ENCODE data around the gene ROBO1. TPM values are rescaled to one million over a fixed set of nuclear protein-coding genes. Genes with fewer than 3 reads are reported as not detected.

Gene ROBO1
- total RNA-seq, 2 donors from 2014 or later: 7.6 to 19.7 TPM

DNA sequence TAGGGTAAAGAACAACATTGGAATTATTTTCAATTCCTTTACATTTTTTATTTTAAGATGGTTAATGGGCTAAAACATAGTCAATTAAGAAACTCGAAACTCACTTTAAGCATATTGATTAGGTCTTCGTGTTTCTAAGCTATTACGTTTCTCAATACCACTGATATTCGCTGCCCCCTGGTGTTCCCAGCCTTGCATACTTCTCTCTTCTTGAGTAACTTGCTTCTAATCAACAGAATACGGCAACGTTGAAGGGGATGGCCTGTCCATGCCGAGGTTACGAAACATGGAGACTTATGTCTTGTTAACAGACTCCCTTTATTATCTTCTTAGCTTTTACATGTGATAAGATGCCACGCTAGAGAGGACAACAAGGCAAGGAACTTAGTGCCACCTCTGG lies 43.6 kb downstream of the ROBO1 start:
- no peak for DNase-seq (ENCODE audit: low spot score)

GRCh38 chr3:79690072-79690471 lies 77.7 kb downstream of the ROBO1 start:
- H3K4me1 ChIP-seq: no peaks in the 10 kb centered on the region
- no peak for DNase-seq (ENCODE audit: low spot score)
- no peaks in the 10 kb centered on the region for H3K27me3 ChIP-seq
- TF ChIP-seq, protein P1, sequence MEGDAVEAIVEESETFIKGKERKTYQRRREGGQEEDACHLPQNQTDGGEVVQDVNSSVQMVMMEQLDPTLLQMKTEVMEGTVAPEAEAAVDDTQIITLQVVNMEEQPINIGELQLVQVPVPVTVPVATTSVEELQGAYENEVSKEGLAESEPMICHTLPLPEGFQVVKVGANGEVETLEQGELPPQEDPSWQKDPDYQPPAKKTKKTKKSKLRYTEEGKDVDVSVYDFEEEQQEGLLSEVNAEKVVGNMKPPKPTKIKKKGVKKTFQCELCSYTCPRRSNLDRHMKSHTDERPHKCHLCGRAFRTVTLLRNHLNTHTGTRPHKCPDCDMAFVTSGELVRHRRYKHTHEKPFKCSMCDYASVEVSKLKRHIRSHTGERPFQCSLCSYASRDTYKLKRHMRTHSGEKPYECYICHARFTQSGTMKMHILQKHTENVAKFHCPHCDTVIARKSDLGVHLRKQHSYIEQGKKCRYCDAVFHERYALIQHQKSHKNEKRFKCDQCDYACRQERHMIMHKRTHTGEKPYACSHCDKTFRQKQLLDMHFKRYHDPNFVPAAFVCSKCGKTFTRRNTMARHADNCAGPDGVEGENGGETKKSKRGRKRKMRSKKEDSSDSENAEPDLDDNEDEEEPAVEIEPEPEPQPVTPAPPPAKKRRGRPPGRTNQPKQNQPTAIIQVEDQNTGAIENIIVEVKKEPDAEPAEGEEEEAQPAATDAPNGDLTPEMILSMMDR (IDR thresholded peaks at IDR 0.05): no peak
- no peak overlapping the region for H3K4me3 ChIP-seq
- no peaks in the 10 kb centered on the region for H3K9me3 ChIP-seq
- no peak overlapping the region for H3K27ac ChIP-seq
- no peaks in the 10 kb centered on the region for H3K36me3 ChIP-seq

More for the DNA sequence above, 43.6 kb downstream of the ROBO1 start:
- TF ChIP-seq, protein P1 (IDR thresholded peaks at IDR 0.05): no peak
- H3K4me1 ChIP-seq: no peaks in the 10 kb centered on the region
- H3K4me3 ChIP-seq: no peak overlapping the region
- H3K36me3 ChIP-seq: no peaks in the 10 kb centered on the region
- no peak overlapping the region for H3K27ac ChIP-seq
- no peaks in the 10 kb centered on the region for H3K9me3 ChIP-seq
- no peaks in the 10 kb centered on the region for H3K27me3 ChIP-seq

GRCh38 chr3:79685108-79685507 lies 82.7 kb downstream of the ROBO1 start:
- no peak overlapping the region for H3K4me3 ChIP-seq
- no peaks in the 10 kb centered on the region for H3K9me3 ChIP-seq
- TF ChIP-seq, protein P1 (IDR thresholded peaks at IDR 0.05): no peak
- no peak overlapping the region for H3K27ac ChIP-seq
- no peaks in the 10 kb centered on the region for H3K27me3 ChIP-seq
- H3K4me1 ChIP-seq: no peaks in the 10 kb centered on the region
- H3K36me3 ChIP-seq: no peaks in the 10 kb centered on the region
- no peak for DNase-seq (ENCODE audit: low spot score)

DNA sequence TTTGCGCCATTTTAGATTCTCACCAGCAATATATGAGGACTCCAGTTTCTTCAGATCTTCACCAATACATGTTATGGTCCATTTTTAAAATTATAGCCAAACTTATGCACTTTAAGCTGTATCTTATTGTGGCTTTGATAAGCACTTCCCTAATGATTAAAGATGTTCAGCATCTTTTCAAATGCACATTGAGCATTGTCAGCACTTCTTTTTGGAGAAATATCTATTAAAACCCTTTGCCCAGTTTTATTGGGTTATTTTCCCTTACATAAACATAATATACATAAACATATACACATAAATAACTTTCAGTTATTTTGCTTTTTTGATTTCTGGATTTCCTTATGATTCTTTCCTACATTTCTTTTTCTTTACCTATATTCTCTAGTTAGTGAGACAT lies 83.8 kb downstream of the ROBO1 start:
- TF ChIP-seq, protein P1 (IDR thresholded peaks at IDR 0.05): no peak
- H3K27ac ChIP-seq: no peak overlapping the region
- no peak for DNase-seq (ENCODE audit: low spot score)
- no peaks in the 10 kb centered on the region for H3K27me3 ChIP-seq
- H3K36me3 ChIP-seq: no peaks in the 10 kb centered on the region
- H3K4me3 ChIP-seq: no peak overlapping the region
- no peaks in the 10 kb centered on the region for H3K4me1 ChIP-seq
- H3K9me3 ChIP-seq: no peaks in the 10 kb centered on the region

DNA sequence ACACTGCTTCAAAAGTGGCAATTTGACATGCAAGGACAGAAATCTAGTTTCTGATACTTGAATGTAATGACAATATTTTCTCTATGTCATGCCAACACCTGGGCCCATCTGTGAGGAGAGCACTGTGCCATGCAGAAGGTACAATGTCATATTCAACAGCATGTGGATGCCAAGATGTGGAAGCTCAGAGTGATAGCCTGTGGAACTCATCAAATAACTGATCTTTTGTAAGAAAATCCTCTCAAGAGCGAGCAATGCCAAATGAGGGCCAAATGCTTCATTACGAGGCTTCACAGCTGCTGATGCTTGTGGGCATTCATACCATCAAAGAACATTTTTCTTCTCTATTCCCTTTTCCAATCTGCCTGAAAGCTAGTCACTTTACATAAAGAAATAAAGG lies 95.1 kb downstream of the ROBO1 start:
- no peak overlapping the region for H3K4me3 ChIP-seq
- H3K4me1 ChIP-seq: no peaks in the 10 kb centered on the region
- no peaks in the 10 kb centered on the region for H3K9me3 ChIP-seq
- DNase-seq (ENCODE audit: low spot score): no peak
- TF ChIP-seq, protein P1 (IDR thresholded peaks at IDR 0.05): no peak
- H3K27ac ChIP-seq: no peak overlapping the region
- H3K36me3 ChIP-seq: no peaks in the 10 kb centered on the region
- H3K27me3 ChIP-seq: no peaks in the 10 kb centered on the region

DNA sequence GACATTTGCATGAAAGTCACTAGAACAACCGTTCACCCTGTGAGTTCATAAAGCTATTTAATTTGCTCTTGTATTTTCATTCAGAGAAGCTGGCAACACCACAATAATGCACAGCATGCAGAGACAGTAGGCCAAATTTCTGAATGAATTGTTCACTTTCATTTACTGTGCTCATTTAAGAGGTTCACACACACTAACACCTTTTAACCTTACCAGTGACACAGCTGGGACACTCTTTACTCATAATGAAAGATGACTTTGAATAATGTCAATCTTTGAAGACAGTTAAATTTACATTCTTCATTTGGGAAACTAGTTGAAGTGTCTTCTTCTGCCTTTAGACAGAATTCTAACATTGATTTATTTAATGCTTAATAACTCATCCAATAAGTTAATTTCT lies 95.7 kb downstream of the ROBO1 start:
- Histone ChIP-seq H3K36me3 (no peaks in the 10 kb centered on the region), H3K27me3 (no peaks in the 10 kb centered on the region), H3K9me3 (no peaks in the 10 kb centered on the region), H3K4me3 (no peak overlapping the region), H3K27ac (no peak overlapping the region), H3K4me1 (no peaks in the 10 kb centered on the region)
- DNase-seq (ENCODE audit: low spot score): no peak
- TF ChIP-seq, protein P1 (IDR thresholded peaks at IDR 0.05): no peak

All from right atrium auricular region (tissue), 2 donors.